Activated effector memory CD4-positive, alpha-beta T cell treated with Interleukin-2 at 50 U/mL for 16 hours (primary cell): ENCODE measurements around the gene ATF6B.
"Not testable (repeated sequence)": the region's sequence is repeated elsewhere in the genome, so short reads cannot be mapped to it uniquely, and the experiment has no call there.

ENCODE experiments used
- DNase-seq: peaks from one replicate; pipeline ENCODE4 v3.0.0-alpha.2; 2020

Gene ATF6B

GRCh38 chr6:32153564-32154513 lies 25.8 kb upstream of the ATF6B start, which contains the start of gene PPT2:
Gene PPT2 (plus strand): TSS chr6:32154141. CDS start chr6:32154595, 454 bp downstream.
- peak; percentile 45 for DNase-seq

GRCh38 chr6:32152769-32153563 lies 24.9 kb upstream of the ATF6B start:
- no peak for DNase-seq

GRCh38 chr6:32151863-32152768 lies 24.1 kb upstream of the ATF6B start, which contains the start of gene PRRT1:
Gene PRRT1 (minus strand): TSS chr6:32151939. CDS start chr6:32151827, 112 bp downstream.
- no peak for DNase-seq

- DNase-seq, result no peak
Observed at GRCh38 chr6:32151181-32151862, 23.3 kb upstream of the ATF6B start.

- no peak for DNase-seq
Observed at GRCh38 chr6:32149932-32150870, 22.2 kb upstream of the ATF6B start.

GRCh38 chr6:32149092-32149755 lies 21.2 kb upstream of the ATF6B start:
- DNase-seq, result no peak

GRCh38 chr6:32148289-32149091 lies 20.4 kb upstream of the ATF6B start:
- DNase-seq, result peak; percentile 50

- DNase-seq, result no peak
Observed at GRCh38 chr6:32147401-32148132, 19.5 kb upstream of the ATF6B start.

GRCh38 chr6:32146687-32147086 lies 18.6 kb upstream of the ATF6B start:
- DNase-seq, result no peak

- DNase-seq, result no peak
Observed at GRCh38 chr6:32146287-32146686, 18.2 kb upstream of the ATF6B start.

GRCh38 chr6:32144238-32144637 lies 16.2 kb upstream of the ATF6B start:
- DNase-seq, result not testable (repeated sequence)

GRCh38 chr6:32140420-32141046 lies 12.5 kb upstream of the ATF6B start:
- DNase-seq, result no peak

GRCh38 chr6:32139590-32139989 lies 11.5 kb upstream of the ATF6B start:
- no peak for DNase-seq

GRCh38 chr6:32137454-32137853 lies 9.4 kb upstream of the ATF6B start:
- no peak for DNase-seq

- no peak for DNase-seq
Observed at GRCh38 chr6:32133786-32134185, 5.7 kb upstream of the ATF6B start.

GRCh38 chr6:32132110-32132509 lies 4.1 kb upstream of the ATF6B start:
- DNase-seq, result no peak

GRCh38 chr6:32131439-32131948 lies 3.4 kb upstream of the ATF6B start:
- no peak for DNase-seq
